GM18907 (cell line): ENCODE results near the gene ZBTB42.

Source experiments
- ATAC-seq: cut with Tn5 transposase; IDR thresholded peaks from one replicate; pipeline ENCODE4 v1.9.1; 2021; ENCODE audit warnings: mild to moderate bottlenecking, moderate library complexity; ENCODE audit not compliant: unreplicated experiment

Gene ZBTB42

DNA sequence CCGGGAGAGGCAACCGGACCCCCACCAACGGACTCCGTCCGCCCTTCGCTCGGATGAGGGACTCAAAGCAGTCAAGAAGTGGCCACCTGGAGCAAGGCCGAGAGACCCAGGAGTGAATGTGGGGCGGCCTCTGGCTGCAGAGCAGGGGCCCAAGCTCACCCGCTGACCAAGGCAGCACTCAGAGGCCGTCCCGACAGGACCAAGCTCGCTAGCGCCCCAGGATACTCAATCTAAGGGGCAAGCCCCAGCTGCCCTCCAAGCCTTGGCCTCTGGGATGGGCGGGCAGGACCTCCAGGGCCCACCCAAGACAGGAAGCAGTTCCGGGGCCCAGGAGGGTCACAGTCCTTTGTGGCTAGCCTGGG, 6.3 kb upstream of the ZBTB42 start:
- no peak for ATAC-seq

DNA sequence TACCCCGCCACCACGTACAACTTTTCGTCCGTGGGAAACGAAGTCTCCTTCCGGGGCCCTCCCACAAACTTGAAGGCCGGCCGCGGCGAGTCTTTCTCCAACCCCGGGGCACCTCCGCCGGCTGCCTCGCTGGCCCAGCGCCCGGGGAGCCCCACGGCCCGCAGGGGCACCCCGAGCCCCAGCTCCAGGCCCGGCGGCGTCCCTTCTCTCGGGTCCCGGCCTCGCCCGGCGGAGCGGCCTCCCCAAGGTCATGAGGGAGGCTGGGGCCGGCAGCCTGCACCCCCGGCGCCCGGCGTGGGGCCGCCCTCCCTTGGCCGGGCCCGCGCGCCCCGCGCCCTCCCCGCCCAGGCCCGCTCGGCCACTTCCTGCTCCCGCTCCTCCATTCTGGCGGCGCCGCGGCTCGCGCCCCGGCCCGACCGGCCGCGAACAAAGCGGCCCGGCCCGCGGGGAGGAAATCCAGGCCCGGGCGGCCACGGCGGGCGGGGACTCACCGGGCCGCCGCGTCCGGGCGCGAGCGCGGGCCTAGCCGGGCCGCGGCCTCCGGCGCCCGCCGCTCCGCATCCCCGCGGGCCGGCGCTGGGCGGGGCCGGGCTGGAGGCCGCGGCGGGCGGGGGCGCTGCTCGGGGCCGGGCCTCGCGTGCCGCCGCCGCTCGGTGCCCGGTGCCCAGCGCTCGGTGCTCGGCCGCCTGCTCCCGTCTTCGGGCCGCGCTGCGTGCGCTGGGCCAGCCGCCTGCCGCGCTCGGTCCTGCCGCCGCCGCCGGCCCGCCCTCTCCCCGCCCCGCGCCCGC, 5.7 kb upstream of the ZBTB42 start, which contains the start of gene AKT1:
Gene AKT1, minus strand, starts transcription at position 756 of the 788 bp plus-strand sequence. CDS start 3,105 bp downstream, outside the sequence.
- ATAC-seq = no peak

DNA sequence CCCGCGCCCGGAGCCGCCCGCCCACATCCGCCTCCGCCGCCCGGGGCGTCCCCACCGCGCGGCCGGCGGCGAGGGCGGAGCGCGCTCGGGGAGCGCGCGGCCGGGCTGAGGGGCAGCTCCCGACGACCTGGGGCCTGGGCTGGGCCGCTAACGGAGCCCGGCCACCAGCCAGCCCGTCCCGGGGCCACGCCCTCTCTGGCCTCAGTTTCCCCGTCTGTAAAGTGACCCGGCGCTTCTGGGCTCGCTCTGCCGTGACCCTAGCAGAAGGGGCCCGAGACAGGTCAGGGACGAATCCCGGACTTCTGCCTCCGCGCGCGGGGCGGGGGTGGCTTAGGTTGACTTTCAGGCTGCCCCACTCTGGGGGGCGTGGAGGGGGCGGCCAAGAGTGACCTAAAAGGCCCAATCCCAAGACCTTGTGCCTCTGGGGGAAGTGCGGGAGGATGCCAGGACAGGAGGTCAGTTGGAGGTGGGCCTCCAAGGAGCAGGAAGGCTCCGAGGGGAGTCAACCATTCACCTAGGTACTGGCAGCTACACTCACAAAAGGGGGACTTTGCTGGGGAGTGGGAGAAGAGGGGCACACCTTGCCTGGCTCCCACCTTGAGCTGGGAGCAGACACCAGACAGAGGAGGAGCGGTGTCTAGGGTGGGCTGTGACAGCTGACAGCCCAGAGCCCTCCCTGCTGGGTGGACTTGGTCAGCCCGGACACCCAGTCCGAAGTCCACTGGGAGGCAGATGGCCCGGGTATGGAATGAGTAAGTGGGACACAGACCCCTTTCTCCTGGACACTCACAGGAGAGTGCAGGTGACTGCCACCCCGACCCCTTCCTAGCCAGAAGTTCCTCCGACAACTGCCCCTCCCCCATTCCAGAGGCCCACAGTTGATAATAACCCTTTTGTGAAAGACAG, 4.9 kb upstream of the ZBTB42 start:
- ATAC-seq = no peak

DNA sequence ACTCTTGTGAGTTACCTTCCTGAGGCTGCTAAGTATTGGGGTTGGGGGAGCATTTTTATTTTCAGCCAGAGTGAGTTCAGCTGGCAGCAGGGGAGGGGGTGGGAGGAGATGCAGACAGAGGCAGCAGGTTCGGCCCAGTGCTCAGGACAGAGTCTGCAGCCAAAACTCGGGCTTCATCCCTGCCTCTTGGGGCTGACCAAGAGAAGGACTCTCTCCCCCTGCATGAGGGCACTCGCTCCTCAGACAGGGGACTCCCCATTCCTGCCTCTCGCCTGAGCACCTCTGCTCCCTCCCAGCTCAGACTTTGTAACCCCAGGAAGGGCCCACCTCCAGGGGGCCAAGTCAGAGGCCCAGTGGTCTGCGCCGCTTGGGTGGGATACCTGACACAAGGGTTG, 4.2 kb upstream of the ZBTB42 start:
- ATAC-seq = no peak

DNA sequence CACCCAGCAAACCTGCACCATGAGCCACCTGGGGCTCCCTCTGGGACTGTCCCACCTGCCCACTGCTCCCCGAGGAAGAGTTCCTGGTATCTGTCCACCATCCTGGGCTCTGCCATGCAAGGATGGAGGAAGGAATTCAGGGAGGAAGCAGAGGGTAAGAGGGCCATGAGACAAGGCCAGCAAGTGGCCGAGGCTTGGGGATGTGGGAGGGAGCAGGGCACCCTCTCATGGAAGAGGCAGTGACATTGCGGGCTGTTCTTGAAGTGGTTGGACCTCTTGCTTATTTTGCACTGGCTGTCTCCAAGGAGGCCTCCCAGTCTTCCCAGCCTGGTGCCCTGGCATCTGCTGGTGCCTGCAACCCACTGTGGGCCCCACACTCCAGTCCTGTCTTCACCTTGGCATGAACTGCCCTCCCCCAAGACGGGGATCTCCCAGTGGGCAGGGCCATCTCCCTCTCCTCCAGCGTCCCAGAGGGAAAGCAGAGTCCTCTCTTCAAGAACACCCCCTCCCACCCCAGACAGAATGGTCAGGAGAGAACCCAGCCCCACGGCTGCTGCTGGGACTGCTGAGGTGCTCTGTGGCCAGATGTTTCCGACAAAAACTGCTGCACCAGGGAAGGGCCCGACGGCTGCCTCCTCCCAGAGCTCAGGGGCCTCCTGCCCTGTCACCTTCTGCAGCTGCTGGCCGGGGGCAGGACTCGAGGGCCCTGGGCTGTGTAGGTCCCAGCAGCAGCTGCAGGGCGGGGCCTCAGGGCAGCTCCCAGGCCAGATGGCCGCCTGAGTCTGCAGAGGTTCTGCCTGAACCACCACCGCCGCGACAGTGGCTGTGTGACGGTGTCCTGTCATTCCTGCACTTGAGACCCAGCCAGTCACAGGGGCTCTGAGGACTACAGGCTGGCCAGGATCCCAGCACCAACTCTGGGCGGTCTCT, 3.5 kb upstream of the ZBTB42 start:
- no peak for ATAC-seq

DNA sequence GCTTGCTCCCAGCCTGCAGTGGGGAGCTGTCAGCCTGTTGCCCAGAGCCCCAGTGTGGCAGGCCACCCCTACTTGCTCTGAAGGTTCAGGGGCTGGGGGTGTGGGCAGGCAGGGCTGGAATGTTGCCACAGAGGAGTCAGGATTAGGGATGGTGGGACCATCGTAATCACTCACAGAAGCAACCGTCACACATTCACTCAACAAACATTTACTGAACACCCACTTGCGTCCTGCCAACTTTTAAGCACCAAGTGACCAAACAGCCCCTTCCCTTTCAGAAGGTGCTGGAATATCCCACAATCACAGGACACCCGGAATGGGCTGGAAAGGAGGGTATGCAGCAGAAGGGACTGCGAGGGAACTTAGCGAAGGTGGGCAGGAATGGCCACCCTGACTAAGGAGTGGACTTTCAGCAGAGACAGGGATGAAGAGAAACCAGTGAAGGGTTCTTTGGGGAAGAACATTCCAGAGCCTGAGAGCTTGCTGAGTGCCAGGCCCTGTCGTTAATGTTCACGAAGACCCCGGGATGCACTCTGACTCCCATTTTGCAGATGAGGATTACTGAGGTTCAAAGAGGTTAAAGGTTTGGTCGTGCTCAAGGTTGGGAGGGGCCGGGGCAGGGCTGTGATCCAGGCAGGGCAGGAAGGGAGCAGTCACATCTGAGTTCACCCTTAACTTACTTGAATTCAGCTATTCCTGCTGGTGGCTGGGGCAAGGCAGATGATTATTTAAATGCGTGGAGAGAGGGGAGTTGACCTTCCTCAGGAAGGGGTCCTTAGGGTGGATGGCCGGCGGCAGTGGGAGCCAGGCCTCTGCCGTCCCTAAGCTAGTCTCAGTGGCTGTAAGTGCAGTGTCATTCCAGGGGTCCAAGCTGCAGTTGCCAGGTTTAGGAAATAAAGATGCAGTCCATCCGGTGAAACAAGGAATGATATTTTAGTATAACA, 2.3 kb upstream of the ZBTB42 start:
- no peak for ATAC-seq

DNA sequence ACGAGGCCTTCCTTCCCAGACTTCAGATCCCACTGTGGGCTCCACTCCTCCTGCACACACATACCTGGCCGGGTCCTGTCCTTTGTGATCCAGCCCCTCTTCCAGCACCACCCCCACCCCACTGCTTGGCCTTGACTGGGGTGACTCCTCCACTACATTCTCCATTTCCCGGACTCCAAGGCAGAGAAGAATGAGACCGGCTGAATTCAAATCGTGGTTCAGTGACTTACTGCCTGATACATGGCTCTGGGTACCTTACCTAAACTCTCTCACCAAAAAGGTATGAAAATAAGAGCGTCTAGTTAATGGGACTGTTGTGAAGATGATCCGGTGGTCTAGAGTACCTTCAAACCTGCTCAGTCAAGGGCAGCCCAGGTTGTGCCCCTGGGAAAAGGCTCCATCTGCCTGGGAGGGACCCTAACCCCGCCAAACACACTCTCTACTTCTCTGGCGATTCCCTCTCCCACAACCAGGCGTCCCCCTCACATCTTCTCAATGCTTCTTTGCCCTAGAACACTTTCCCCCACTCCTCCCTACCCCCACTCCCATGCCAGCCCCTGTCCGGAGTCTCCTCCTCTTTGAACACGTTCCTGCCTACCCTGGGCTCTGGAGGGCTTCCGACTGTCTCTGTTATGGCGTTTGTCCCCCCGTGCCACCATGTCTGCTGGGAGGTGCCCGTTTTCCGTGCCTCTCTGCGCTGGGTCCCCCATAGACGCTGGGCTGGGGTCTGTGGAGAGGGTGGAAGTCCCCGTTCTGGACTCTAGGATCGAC, 1.5 kb upstream of the ZBTB42 start:
- no peak for ATAC-seq

DNA sequence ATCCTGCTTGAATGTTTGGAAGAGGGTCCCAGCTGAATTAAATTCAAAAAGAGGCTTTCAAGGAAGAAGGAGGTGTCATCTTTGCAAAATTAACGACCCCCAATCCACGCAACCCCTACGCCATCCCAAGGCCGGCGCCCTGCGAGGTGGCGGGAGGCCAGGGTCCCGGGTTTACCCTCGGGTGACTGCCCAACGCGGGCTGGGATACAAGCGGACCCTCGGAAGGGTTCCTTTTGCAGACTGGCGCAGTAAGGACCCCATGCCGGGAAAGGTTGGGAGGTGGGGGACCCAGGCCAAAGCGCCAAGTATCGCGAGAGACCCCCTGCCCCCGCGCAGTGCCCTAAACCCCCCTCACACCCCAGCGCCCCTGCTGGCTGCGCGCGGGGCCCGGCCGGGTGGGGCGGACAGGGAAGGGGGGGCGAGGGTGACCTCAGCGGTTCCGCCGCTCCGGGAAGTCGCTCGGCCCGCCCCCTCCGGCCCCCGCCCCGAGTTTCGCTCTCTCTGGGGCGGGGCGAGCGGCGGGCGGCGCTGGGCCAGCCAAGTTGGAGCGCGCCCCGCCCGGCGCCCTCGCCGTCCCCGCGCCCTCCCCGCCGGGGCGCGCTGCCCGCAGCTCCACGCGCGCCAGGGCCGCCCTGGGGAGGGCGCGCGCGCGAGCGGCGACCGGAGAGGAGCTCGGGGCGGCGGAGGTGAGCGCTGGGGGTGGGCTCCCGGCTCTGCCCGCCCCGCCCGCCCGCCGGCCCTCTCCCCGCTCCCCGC, 708 bp upstream of the ZBTB42 start:
- ATAC-seq = peak; percentile 42

DNA sequence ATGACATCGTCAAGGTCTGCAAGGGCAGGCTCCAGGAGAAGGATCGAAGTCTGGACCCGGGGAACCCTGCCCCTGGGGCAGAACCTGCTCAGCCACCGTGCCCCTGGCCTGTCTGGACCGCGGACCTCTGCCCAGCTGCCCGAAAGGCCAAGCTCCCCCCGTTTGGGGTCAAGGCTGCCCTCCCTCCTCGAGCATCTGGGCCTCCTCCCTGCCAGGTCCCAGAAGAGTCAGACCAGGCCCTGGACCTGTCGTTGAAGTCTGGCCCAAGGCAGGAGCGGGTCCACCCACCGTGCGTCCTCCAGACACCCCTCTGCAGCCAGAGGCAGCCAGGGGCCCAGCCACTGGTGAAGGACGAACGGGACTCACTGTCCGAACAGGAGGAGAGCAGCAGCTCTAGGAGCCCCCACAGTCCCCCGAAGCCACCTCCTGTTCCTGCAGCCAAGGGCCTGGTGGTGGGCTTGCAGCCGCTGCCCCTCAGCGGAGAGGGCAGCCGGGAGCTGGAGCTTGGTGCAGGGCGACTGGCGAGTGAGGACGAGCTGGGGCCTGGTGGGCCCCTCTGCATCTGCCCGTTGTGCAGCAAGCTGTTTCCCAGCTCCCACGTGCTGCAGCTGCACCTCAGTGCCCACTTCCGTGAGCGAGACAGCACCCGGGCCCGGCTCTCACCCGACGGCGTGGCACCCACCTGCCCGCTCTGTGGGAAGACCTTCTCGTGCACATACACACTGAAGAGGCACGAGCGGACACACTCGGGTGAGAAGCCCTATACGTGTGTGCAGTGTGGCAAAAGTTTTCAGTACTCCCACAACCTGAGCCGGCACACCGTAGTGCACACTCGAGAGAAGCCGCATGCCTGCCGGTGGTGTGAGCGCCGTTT, 856 bp downstream of the ZBTB42 start:
- no peak for ATAC-seq

DNA sequence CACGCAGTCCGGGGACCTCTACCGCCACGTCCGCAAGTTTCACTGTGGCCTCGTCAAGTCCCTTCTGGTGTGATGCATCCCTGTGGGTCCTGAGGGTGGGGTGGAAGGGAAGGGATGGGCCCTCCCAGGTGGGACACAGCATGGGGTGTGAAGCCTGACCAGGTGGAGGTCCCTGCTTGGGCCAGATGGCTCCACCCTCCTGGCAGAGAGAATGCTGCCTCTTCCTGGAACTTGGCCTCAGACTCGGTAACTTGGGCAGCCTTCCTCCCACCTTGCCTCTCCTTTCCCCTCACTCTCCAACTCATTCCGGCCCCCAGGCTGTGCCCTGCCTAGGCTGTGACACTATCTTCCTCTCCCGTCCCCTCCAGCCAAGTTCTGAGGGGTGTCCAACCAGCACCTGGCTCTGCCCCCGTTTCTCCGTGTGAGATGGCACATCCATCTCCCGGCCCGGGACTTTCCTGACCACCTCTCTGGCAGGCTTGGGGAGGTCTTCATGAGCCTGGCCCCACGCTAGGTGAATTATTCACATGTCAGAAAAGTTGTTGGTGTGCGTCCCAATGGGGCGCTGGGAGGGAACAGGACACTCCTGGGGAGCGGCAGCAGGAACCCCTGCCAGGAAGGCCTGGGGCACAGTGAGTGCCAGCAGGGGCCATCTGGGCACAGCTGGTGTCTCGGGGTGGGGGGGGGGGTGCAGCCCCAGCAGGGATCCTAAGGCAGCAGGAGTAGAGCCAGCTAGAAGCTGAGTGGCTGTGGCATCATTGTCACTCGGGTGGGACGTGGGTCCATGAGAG, 1.7 kb downstream of the ZBTB42 start:
- ATAC-seq = no peak

DNA sequence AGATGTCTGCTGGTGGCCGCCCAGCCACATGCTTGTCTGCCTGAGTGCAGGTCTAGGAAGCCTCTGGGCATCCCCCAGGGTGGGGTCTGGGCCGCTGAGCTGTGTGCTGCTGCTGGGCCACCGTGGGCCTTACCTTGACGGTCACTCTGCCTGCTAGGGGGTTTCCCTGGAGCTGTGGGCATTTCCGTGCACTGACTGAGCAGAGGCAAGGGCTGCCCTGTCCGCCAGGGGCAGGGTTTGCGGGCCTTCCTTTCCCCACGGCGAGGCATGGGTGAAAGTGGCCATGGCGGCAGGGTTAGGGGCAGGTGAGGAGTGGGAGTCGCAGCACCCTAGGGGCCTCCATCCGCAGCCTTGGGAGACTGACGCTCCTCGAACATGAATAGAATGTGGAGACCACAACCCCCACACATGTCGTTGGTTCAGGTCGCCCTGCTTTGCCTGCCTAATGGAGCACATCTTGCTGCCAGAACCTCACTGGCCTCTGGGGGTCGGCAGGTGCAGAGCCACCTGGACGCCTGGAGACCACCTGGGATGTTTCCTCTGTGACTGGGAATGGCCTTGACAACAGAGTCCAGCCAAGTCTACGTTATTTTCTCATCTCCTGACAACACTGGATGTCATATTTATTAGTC, 2.5 kb downstream of the ZBTB42 start:
- ATAC-seq = no peak

DNA sequence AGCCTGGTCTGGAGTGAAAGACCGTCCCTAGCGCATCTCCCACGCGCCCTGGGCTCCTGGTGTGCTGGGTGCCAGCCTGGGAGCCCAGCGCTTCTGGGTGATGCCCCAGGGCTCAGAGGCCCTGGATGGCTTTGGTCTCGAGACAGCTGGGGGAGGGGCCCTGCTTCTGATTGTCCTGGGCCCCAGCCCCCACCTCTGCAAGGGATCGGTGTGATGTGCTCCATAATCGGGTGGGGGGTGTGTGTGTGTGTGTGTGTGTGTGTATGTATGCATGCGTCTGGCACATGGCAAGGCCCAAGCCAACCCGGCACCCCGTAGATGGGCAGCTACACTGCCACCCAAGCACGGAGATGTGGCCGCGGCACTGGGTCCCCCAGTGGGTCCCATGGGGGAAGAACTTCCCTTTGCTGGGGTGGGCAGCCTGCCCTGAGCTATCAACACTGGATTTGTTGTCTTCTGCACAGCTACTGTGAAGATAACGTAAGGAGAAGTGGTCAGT, 3.1 kb downstream of the ZBTB42 start:
- ATAC-seq = no peak

DNA sequence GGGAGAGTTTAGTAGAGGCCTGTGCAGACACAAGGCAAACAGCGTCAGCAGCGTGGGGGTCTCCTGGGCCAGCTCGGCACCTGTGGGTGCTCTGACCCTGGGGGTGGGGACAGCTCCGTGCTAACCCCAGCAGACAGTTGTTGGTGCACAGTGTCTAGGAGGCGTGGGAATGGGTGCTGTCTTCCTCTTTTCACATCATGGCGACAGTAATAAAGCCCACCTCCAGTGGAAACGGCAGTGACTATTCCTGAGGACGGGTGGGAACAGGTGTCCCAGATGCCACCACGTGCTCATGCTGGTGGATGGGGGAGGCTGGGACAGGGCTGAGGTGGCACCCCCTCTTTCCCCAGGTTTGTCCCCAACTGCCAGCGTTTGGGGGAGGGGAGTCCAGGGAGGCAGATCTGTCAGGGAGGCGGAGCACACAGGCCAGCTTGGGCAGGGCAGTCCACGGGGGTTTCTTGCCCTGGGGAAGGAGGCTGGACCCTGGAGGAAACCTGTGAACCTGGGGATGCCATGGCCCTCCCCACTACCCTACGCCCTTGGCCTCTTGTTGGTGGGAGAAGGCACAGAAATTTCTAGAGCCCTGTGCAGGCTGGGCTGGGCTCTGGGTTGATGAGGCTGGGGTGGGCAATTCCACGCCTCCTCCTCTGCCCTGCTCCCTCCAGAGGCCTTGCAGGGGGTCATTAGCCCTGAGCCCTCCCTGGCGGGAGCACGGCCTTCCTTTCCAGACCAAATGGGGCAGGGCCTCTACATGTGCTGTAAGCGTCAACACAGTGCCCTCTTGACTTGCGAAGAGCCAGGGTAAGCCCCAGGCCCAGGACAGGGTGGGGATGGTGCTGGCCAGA, 3.8 kb downstream of the ZBTB42 start:
- no peak for ATAC-seq

DNA sequence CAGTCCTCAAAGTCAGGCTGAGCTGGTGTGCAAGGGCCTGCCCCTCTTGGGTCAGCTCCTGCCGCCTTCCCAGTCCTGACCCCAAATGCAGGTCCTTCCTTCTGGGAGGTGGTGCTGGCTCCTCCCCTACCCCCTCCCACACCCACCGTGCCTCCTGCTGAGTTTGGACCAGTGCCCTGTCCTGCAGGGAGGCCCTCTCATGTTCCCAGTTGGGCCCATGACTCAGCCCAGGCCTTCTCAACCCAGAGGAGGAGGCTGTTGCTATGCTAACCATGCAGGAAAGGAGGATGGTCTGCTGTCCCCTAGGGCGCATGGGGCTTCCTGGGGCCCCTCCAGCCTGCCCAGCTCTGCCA, 4.4 kb downstream of the ZBTB42 start:
- ATAC-seq = no peak

DNA sequence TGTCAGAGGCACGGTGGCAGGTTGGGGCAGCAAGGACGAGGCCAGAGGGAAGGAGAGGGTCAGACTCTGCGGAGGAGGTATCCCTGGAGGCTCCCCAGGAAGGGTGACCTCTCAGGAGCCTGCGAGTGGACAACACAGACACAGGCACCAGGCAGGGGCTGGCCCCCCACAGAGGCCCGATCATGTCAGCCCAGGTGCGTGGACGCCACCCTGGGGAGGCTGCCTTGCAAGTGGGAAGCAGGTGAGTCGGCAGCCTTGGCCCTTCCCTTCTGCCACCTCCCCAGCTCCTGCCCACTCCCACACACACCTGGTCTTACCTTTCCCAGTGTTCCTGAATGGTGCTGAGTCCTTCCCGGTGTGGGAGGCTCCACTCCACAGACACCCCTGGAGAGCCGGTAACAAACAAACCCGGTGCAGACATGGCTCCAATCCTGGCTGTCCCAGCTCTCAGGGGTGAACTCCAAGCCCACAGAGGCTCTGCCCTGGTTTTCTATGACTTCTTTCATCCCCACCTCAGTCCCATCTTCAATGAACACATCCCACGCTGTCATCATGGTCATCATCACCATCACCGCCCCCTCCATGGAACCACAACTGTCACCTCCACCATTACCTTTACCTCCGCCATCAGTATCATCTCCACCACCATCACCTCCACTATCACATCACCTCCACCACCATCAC, 5.2 kb downstream of the ZBTB42 start:
- no peak for ATAC-seq
